Aortic smooth muscle cell (primary cell): ENCODE results near the gene API5. TPM values are rescaled to one million over a fixed set of nuclear protein-coding genes. Genes with fewer than 3 reads are reported as not detected.

Experiments used
- total RNA-seq: library from RNA; depleted of rRNA; stranded (reverse); fragments of >200 nt; gene quantifications from 2 replicates; pipeline ENCODE4 v1.2.3, GENCODE V29; 2014

Gene API5
- total RNA-seq: 65.0 and 68.7 TPM in 2 replicates

DNA sequence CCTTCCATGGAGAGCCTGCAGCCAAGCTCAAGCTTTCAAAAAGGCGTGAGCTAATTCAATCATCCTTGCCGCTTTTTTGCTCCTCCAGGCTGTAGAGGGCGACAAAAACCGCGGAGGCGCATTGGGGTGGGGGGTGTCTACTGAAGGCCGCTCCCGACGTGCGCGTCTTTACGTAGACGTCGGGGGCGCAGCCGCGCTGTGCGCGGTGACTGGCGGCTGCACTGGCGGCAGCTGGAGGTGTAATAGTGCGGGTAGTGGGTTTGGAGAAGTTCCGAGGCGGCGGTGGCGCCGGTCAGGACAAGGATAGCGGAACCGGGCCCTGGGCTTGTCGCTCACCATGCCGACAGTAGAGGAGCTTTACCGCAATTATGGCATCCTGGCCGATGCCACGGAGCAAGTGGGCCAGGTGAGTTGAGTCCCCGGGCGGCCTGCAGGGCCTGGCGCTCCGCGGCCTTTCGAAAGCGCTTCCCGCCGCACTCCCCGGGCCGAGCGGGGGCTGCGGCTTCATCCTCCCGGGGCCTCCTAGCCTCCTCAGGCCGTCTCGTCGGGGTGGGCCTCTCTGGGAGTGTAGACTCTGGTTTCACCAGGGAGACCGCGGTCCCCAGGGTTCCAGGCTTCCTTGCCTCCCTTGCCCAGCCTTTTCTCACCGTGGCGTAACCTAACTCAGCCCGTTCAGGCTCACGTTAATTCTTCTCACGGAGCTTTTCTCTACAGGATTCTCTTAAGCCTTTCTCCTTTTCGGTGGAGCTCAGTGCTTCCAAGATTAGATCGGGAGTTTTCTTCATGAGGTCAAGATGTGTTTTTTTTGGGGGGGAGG is at the start of gene API5:
Gene API5 (plus strand): TSS at position 206 of the 817 bp plus-strand sequence. CDS start 132 bp downstream, at position 338.

GRCh38 chr11:43358801-43359421 is 47.1 kb downstream of the API5 start, which contains the start of gene TTC17:
TTC17 (plus strand) TSS chr11:43358920; CDS start chr11:43358955, 35 bp downstream.

Other genes with a start within 250 kb of the API5 start
- 65.1 and 68.1 TPM in 2 replicates for gene TTC17, start 46.9 kb downstream of the API5 start, total RNA-seq